Nephron progenitor cell (in vitro differentiated cells): ENCODE measurements around the gene SRSF10.

ENCODE experiments used
- DNase-seq: peaks from one replicate; pipeline ENCODE4 v3.0.0; 2021
- H3K27ac Mint-ChIP-seq: 2 replicates; pipeline ENCODE4 v1.8.0; 2021; ENCODE audit warnings: mild to moderate bottlenecking, moderate library complexity, mixed read lengths
- H3K27me3 Mint-ChIP-seq: 2 replicates; pipeline ENCODE4 v1.8.0; 2021; ENCODE audit warnings: mild to moderate bottlenecking, low read depth, mixed read lengths; ENCODE audit not compliant: poor library complexity
- H3K36me3 Mint-ChIP-seq: 2 replicates; pipeline ENCODE4 v1.8.0; 2021; ENCODE audit warnings: low read depth, mixed read lengths
- H3K4me1 Mint-ChIP-seq: 2 replicates; pipeline ENCODE4 v1.8.0; 2021; ENCODE audit warnings: mixed read lengths
- H3K4me3 Mint-ChIP-seq: 2 replicates; pipeline ENCODE4 v1.8.0; 2021; ENCODE audit warnings: mild to moderate bottlenecking, moderate library complexity, mixed read lengths
- H3K9me3 Mint-ChIP-seq: 2 replicates; pipeline ENCODE4 v1.8.0; 2021; ENCODE audit warnings: mild to moderate bottlenecking, moderate library complexity, mixed read lengths
- TF ChIP-seq, protein P1 (sequence below): fragments of 200-600 bp; sonication (generic); IDR thresholded peaks from 2 replicates; pipeline ENCODE4 v1.5.0; 2021; ENCODE audit warnings: antibody characterized with exemption

Gene SRSF10

DNA sequence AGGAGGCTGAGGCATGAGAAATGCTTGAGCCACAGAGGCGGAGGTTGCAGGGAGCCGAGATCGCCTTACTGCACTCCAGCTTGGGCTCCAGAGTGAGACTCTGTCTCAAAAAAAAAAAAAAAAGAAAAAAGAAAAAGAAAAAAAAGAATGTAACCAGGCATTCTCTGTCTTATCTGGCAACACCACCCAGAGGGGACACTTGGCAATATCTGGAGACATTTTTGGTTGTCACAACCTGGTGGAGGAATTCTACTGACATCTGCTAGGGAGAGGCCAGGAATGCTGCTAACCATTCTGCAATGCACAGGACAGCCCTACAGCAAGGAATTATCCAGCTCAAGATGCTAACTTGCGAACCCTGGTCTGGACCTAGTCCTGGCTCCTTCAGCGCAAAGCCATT lies 64.7 kb downstream of the SRSF10 start:
- peaks cover 11% of the 10 kb centered on the region for H3K27me3 Mint-ChIP-seq

DNA sequence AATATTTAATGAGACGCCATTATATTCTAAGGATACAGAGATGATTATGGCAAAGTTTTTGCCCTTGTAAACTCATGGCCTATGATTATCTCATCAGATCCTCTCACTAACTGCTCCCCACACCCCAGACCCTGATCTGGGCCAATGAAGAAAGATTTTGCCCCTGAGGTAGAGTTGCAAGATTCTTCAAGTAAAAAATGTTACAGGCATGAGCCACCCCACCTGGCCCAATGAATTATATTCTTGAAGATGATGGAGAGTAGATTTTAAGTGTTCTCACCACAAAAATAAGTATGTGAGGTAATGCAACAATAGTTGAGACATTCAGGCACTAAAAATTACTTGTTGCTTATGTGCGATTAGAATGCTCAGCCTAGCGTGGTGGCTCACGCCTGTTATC lies 65.2 kb downstream of the SRSF10 start:
- Mint-ChIP-seq H3K27me3 (peaks cover 11% of the 10 kb centered on the region), H3K4me3 (no peak overlapping the region), H3K36me3 (no peaks in the 10 kb centered on the region), H3K9me3 (no peaks in the 10 kb centered on the region), H3K27ac (no peak overlapping the region), H3K4me1 (peaks cover 34% of the 10 kb centered on the region)
- TF ChIP-seq, protein P1, sequence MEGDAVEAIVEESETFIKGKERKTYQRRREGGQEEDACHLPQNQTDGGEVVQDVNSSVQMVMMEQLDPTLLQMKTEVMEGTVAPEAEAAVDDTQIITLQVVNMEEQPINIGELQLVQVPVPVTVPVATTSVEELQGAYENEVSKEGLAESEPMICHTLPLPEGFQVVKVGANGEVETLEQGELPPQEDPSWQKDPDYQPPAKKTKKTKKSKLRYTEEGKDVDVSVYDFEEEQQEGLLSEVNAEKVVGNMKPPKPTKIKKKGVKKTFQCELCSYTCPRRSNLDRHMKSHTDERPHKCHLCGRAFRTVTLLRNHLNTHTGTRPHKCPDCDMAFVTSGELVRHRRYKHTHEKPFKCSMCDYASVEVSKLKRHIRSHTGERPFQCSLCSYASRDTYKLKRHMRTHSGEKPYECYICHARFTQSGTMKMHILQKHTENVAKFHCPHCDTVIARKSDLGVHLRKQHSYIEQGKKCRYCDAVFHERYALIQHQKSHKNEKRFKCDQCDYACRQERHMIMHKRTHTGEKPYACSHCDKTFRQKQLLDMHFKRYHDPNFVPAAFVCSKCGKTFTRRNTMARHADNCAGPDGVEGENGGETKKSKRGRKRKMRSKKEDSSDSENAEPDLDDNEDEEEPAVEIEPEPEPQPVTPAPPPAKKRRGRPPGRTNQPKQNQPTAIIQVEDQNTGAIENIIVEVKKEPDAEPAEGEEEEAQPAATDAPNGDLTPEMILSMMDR = no peak
- DNase-seq = no peak

More for the DNA sequence above, 64.7 kb downstream of the SRSF10 start:
- no peaks in the 10 kb centered on the region for H3K36me3 Mint-ChIP-seq
- H3K4me3 Mint-ChIP-seq = no peak overlapping the region
- no peak overlapping the region for H3K27ac Mint-ChIP-seq
- no peak for DNase-seq
- H3K9me3 Mint-ChIP-seq = no peaks in the 10 kb centered on the region
- TF ChIP-seq, protein P1 = no peak
- peaks cover 28% of the 10 kb centered on the region for H3K4me1 Mint-ChIP-seq
